Tibial artery (tissue), 4 donors: ENCODE measurements around the gene MGMT.
A peak's percentile ranks its signal among the peaks of the same experiment; 100 is the strongest.

Experiments
- DNase-seq, 2 donors: peaks; one replicate each; pipeline ENCODE4 v3.0.0-alpha.2; 2019
- H3K27ac ChIP-seq, 2 donors: fragments of 200-600 bp; sonication (generic) in 1 of 2; 1 replicate in 1 of 2; 2 replicates in 1 of 2; pipeline ENCODE4 v1.5.1; 2018 to 2019; ENCODE audit warnings: mild to moderate bottlenecking in 1 of 2
- H3K27me3 ChIP-seq, 2 donors: fragments of 200-600 bp; sonication (generic) in 1 of 2; one replicate each; pipeline versions ENCODE4 v1.5.1 to v1.6.0; 2016 to 2019
- H3K36me3 ChIP-seq, 3 donors: fragments of 200-600 bp; sonication (generic) in 2 of 3; one replicate each; pipeline ENCODE4 v1.5.1; 2016 to 2019; ENCODE audit warnings: mild to moderate bottlenecking in 2 of 3
- H3K4me1 ChIP-seq, 4 donors: fragments of 200-600 bp; sonication (generic) in 2 of 4; 1 replicate in 3 of 4; 2 replicates in 1 of 4; pipeline ENCODE4 v1.5.1; 2016 to 2019
- H3K4me3 ChIP-seq, 2 donors: fragments of 200-600 bp; sonication (generic) in 1 of 2; 1 replicate in 1 of 2; 2 replicates in 1 of 2; pipeline ENCODE4 v1.5.1; 2018 to 2019; ENCODE audit warnings: mild to moderate bottlenecking in 2 of 2
- H3K9me3 ChIP-seq, 3 donors: fragments of 200-600 bp; sonication (generic) in 1 of 3; one replicate each; pipeline ENCODE4 v1.5.1; 2016 to 2019
- intact Hi-C: fragments of 100-400 bp; cut with DNase I; formaldehyde crosslinking; loops from one replicate; pipeline ENCODE4 v1.15.0; 2023; ENCODE audit warnings: low total_unique reads
- TF ChIP-seq, protein P1 (sequence below), 2 experiments: fragments of 200-600 bp in 1 of 2; fragments of 450-650 bp in 1 of 2; IDR thresholded peaks; one replicate each; pipeline ENCODE4 v1.5.1; 2017 to 2019; ENCODE audit warnings: antibody characterized with exemption in 2 of 2, mild to moderate bottlenecking in 1 of 2, moderate library complexity in 1 of 2

The MGMT gene

DNA sequence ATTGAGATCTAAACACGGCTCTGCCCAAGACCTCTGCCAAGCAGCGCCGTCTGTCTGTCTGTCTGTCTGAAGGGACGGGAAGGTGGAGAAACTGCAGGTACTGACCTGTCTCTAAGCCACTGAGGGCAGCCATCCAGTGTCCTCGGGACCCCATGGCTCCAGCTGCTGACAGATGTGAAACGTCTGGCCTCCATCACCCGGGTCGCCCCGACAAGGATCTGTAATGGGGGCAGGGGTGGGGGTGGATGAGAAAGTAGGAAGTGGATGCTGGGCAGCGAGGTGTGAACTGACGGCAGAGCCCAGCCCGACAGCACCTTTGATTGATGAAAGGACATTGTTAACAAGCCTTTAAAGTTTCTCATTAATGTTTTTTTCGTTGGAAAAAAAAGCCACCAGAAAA lies 304.0 kb downstream of the MGMT start:
- TF ChIP-seq, protein P1, sequence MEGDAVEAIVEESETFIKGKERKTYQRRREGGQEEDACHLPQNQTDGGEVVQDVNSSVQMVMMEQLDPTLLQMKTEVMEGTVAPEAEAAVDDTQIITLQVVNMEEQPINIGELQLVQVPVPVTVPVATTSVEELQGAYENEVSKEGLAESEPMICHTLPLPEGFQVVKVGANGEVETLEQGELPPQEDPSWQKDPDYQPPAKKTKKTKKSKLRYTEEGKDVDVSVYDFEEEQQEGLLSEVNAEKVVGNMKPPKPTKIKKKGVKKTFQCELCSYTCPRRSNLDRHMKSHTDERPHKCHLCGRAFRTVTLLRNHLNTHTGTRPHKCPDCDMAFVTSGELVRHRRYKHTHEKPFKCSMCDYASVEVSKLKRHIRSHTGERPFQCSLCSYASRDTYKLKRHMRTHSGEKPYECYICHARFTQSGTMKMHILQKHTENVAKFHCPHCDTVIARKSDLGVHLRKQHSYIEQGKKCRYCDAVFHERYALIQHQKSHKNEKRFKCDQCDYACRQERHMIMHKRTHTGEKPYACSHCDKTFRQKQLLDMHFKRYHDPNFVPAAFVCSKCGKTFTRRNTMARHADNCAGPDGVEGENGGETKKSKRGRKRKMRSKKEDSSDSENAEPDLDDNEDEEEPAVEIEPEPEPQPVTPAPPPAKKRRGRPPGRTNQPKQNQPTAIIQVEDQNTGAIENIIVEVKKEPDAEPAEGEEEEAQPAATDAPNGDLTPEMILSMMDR (IDR thresholded peaks at IDR 0.05) = no peak
- DNase-seq = peak; percentile 19 to 54
- Histone ChIP-seq H3K4me3 (no peak overlapping the region), H3K9me3 (no peaks in the 10 kb centered on the region), H3K27ac (no peak overlapping the region), H3K36me3 (peaks cover 7 to 38% (median 28%) of the 10 kb centered on the region in 3 donors), H3K4me1 (no peaks in the 10 kb centered on the region), H3K27me3 (no peaks in the 10 kb centered on the region)
- intact Hi-C loops = no loop called here

GRCh38 chr10:129771576-129771975 lies 304.5 kb downstream of the MGMT start:
- TF ChIP-seq, protein P1 (IDR thresholded peaks at IDR 0.05) = no peak
- H3K27me3 ChIP-seq = no peaks in the 10 kb centered on the region
- H3K9me3 ChIP-seq = no peaks in the 10 kb centered on the region
- intact Hi-C loops = no loop called here
- peak; percentile 15 to 48 for DNase-seq
- H3K27ac ChIP-seq = no peak overlapping the region
- H3K36me3 ChIP-seq = peaks cover 7 to 36% (median 28%) of the 10 kb centered on the region in 3 donors
- no peaks in the 10 kb centered on the region for H3K4me1 ChIP-seq
- no peak overlapping the region for H3K4me3 ChIP-seq

DNA sequence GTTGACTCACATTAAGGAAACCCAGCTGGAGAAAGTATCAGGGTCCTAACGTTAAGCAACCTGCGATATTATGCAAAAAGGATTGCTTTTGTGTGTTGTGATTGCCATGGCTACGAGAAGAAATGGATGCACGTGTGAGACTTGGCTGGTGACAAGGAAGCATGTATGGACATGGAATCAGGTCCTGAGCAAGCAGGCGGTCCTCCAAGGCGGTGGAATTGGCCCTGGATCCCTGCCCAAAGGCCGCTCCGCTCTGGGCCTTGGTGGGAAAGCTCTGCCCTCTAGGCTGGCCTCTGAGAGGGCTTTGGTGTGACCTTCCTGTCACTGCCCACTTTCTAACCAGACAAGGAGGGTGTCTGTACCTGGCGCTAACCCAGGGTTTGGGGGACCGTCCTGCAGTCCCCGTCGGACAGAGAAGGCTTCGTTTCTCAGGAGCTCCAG lies 305.0 kb downstream of the MGMT start:
- Histone ChIP-seq H3K4me3 (no peak overlapping the region), H3K27ac (no peak overlapping the region), H3K4me1 (no peaks in the 10 kb centered on the region), H3K27me3 (no peaks in the 10 kb centered on the region), H3K9me3 (no peaks in the 10 kb centered on the region), H3K36me3 (peaks cover 7 to 32% (median 27%) of the 10 kb centered on the region in 3 donors)
- TF ChIP-seq, protein P1 (IDR thresholded peaks at IDR 0.05) = no peak
- peak; percentile 6 to 55 for DNase-seq
- intact Hi-C loops = no loop called here

- no peaks in the 10 kb centered on the region for H3K9me3 ChIP-seq
- no peaks in the 10 kb centered on the region for H3K4me1 ChIP-seq
- H3K27me3 ChIP-seq = no peaks in the 10 kb centered on the region
- TF ChIP-seq, protein P1 (IDR thresholded peaks at IDR 0.05) = no peak
- peak; percentile 10 to 41 for DNase-seq
- intact Hi-C loops = no loop called here
- H3K36me3 ChIP-seq = peaks cover 7 to 30% (median 20%) of the 10 kb centered on the region in 3 donors
- no peak overlapping the region for H3K4me3 ChIP-seq
- no peak overlapping the region for H3K27ac ChIP-seq
These were observed 305.7 kb downstream of the MGMT start for GRCh38 chr10:129772468-129773358.

DNA sequence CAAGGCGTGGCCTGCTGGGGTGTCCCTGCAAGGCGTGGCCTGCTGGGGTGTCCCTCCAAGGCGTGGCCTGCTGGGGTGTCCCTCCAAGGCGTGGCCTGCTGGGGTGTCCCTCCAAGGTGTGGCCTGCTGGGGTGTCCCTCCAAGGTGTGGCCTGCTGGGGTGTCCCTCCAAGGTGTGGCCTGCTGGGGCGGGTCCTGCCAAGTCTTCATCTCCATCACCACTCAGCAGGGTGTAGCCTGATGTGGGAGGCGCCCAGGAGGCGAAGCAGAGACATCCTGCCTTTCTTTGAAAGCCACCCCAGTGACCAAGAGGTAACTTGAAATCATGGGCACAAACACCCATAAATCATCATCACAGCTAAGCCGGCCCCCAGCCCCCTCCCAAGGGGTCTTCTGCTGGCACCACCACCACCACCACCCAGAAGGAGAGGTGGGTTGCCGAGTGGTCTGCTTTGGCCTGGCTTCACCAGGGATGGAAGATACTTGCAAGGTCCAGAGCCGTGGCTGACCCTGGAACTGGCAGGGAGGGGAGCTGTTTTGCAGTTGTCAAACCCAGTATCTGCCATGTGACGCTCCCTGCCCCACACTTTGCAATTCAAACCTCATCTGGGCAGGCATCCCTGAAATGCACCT lies 306.4 kb downstream of the MGMT start:
- TF ChIP-seq, protein P1 (IDR thresholded peaks at IDR 0.05) = no peak
- peaks cover 7 to 23% (median 14%) of the 10 kb centered on the region in 3 donors for H3K36me3 ChIP-seq
- H3K27me3 ChIP-seq = no peaks in the 10 kb centered on the region
- H3K9me3 ChIP-seq = no peaks in the 10 kb centered on the region
- no peak overlapping the region for H3K4me3 ChIP-seq
- no peaks in the 10 kb centered on the region for H3K4me1 ChIP-seq
- H3K27ac ChIP-seq = no peak overlapping the region
- intact Hi-C loops = no loop called here
- peak in 1 of 2 donors; percentile 16 for DNase-seq
